Activated naive CD8-positive, alpha-beta T cell treated with anti-CD3 and anti-CD28 coated beads for 36 hours (primary cell): ENCODE results near the gene RINL. TPM values are rescaled to one million over a fixed set of nuclear protein-coding genes. Genes with fewer than 3 reads are reported as not detected.

Source experiments
- DNase-seq: peaks from one replicate; pipeline ENCODE4 v3.0.0; 2021
- H3K27ac Mint-ChIP-seq: one replicate; pipeline ENCODE4 v1.8.0; 2022; ENCODE audit warnings: mild to moderate bottlenecking, moderate library complexity, mixed read lengths
- H3K27me3 Mint-ChIP-seq: one replicate; pipeline ENCODE4 v1.8.0; 2022; ENCODE audit warnings: mild to moderate bottlenecking, mixed read lengths
- H3K36me3 Mint-ChIP-seq: one replicate; pipeline ENCODE4 v1.8.0; 2021; ENCODE audit warnings: mild to moderate bottlenecking, mixed read lengths
- H3K4me1 Mint-ChIP-seq: one replicate; pipeline ENCODE4 v1.8.0; 2021; ENCODE audit warnings: mixed read lengths
- H3K4me3 Mint-ChIP-seq: one replicate; pipeline ENCODE4 v1.8.0; 2022; ENCODE audit warnings: mild to moderate bottlenecking, moderate library complexity, mixed read lengths
- H3K9me3 Mint-ChIP-seq: one replicate; pipeline ENCODE4 v1.8.0; 2022; ENCODE audit warnings: mixed read lengths
- total RNA-seq, 2 experiments: library from RNA; stranded (reverse); gene quantifications; one replicate each; pipeline ENCODE4 v1.2.3, GENCODE V29; 2021

RINL gene
- total RNA-seq, 2 experiments from 2014 or later: 74.0 to 75.0 TPM

- Mint-ChIP-seq H3K27me3 (peaks cover 5% of the 10 kb centered on the region), H3K4me1 (peaks cover 45% of the 10 kb centered on the region), H3K9me3 (peaks cover 5% of the 10 kb centered on the region), H3K4me3 (peak overlapping the region; percentile 93), H3K36me3 (peaks cover 37% of the 10 kb centered on the region), H3K27ac (peak overlapping the region; percentile 100)
- DNase-seq: peak; percentile 95
Measured at GRCh38 chr19:38851622-38852230, 26.3 kb downstream of the RINL start.

GRCh38 chr19:38850976-38851621 is 27.0 kb downstream of the RINL start:
- H3K9me3 Mint-ChIP-seq: no peaks in the 10 kb centered on the region

GRCh38 chr19:38850436-38850975 is 27.6 kb downstream of the RINL start:
- peak; percentile 33 for DNase-seq
- H3K36me3 Mint-ChIP-seq: peaks cover 42% of the 10 kb centered on the region
- H3K9me3 Mint-ChIP-seq: no peaks in the 10 kb centered on the region
- H3K4me1 Mint-ChIP-seq: peaks cover 50% of the 10 kb centered on the region
- peak overlapping the region; percentile 93 for H3K4me3 Mint-ChIP-seq
- H3K27me3 Mint-ChIP-seq: peaks cover 5% of the 10 kb centered on the region
- peak overlapping the region; percentile 100 for H3K27ac Mint-ChIP-seq

More at GRCh38 chr19:38850976-38851621, 27.0 kb downstream of the RINL start:
- H3K4me1 Mint-ChIP-seq: peaks cover 44% of the 10 kb centered on the region
- peaks cover 5% of the 10 kb centered on the region for H3K27me3 Mint-ChIP-seq
- peaks cover 36% of the 10 kb centered on the region for H3K36me3 Mint-ChIP-seq
- peak overlapping the region; percentile 100 for H3K27ac Mint-ChIP-seq
- DNase-seq: peak; percentile 58
- peak overlapping the region; percentile 93 for H3K4me3 Mint-ChIP-seq

- peaks cover 5% of the 10 kb centered on the region for H3K27me3 Mint-ChIP-seq
- peak within 1 kb of the TSS; percentile 100 for H3K27ac Mint-ChIP-seq
- peaks cover 54% of the 10 kb centered on the region for H3K4me1 Mint-ChIP-seq
- peaks cover 45% of the 10 kb centered on the region for H3K36me3 Mint-ChIP-seq
- peak within 1 kb of the TSS; percentile 93 for H3K4me3 Mint-ChIP-seq
- no peaks in the 10 kb centered on the region for H3K9me3 Mint-ChIP-seq
- peak; percentile 99 for DNase-seq
Measured at GRCh38 chr19:38849860-38850435, 28.1 kb downstream of the RINL start, which contains the start of gene HNRNPL. HNRNPL (minus strand) TSS chr19:38849986; CDS start chr19:38849966, 20 bp downstream.

GRCh38 chr19:38849147-38849859 is 28.8 kb downstream of the RINL start:
- H3K4me3 Mint-ChIP-seq: peak overlapping the region; percentile 93
- H3K36me3 Mint-ChIP-seq: peaks cover 48% of the 10 kb centered on the region
- H3K27me3 Mint-ChIP-seq: peaks cover 5% of the 10 kb centered on the region

GRCh38 chr19:38848299-38849146 is 29.6 kb downstream of the RINL start:
- peaks cover 56% of the 10 kb centered on the region for H3K36me3 Mint-ChIP-seq

More at GRCh38 chr19:38849147-38849859, 28.8 kb downstream of the RINL start:
- DNase-seq: peak; percentile 99
- Mint-ChIP-seq H3K27ac (peak overlapping the region; percentile 100), H3K9me3 (no peaks in the 10 kb centered on the region), H3K4me1 (peaks cover 61% of the 10 kb centered on the region)

GRCh38 chr19:38846097-38846496 is 32.0 kb downstream of the RINL start:
- Mint-ChIP-seq H3K9me3 (no peaks in the 10 kb centered on the region), H3K4me3 (peak overlapping the region; percentile 47), H3K4me1 (peaks cover 75% of the 10 kb centered on the region), H3K27me3 (peaks cover 5% of the 10 kb centered on the region), H3K36me3 (peaks cover 74% of the 10 kb centered on the region), H3K27ac (peak overlapping the region; percentile 91)
- DNase-seq: no peak

More at GRCh38 chr19:38848299-38849146, 29.6 kb downstream of the RINL start:
- Mint-ChIP-seq H3K9me3 (no peaks in the 10 kb centered on the region), H3K4me1 (peaks cover 65% of the 10 kb centered on the region), H3K27me3 (peaks cover 5% of the 10 kb centered on the region), H3K4me3 (peak overlapping the region; percentile 93), H3K27ac (peak overlapping the region; percentile 100)
- no peak for DNase-seq

- peaks cover 5% of the 10 kb centered on the region for H3K27me3 Mint-ChIP-seq
Measured at GRCh38 chr19:38845374-38846024, 32.6 kb downstream of the RINL start.

GRCh38 chr19:38844093-38844686 is 33.9 kb downstream of the RINL start:
- Mint-ChIP-seq H3K27ac (peak overlapping the region; percentile 91), H3K9me3 (no peaks in the 10 kb centered on the region), H3K4me3 (peak overlapping the region; percentile 38), H3K36me3 (peaks cover 88% of the 10 kb centered on the region), H3K27me3 (peaks cover 4% of the 10 kb centered on the region), H3K4me1 (peaks cover 87% of the 10 kb centered on the region)
- no peak for DNase-seq

More at GRCh38 chr19:38845374-38846024, 32.6 kb downstream of the RINL start:
- peak overlapping the region; percentile 43 for H3K4me3 Mint-ChIP-seq
- H3K4me1 Mint-ChIP-seq: peaks cover 77% of the 10 kb centered on the region
- no peaks in the 10 kb centered on the region for H3K9me3 Mint-ChIP-seq
- H3K27ac Mint-ChIP-seq: peak overlapping the region; percentile 91
- no peak for DNase-seq
- H3K36me3 Mint-ChIP-seq: peaks cover 78% of the 10 kb centered on the region

GRCh38 chr19:38843175-38843758 is 34.8 kb downstream of the RINL start:
- Mint-ChIP-seq H3K4me1 (peaks cover 91% of the 10 kb centered on the region), H3K9me3 (no peaks in the 10 kb centered on the region), H3K36me3 (peaks cover 88% of the 10 kb centered on the region), H3K4me3 (peak overlapping the region; percentile 78), H3K27ac (peak overlapping the region; percentile 91), H3K27me3 (no peaks in the 10 kb centered on the region)
- DNase-seq: no peak

- H3K36me3 Mint-ChIP-seq: peaks cover 82% of the 10 kb centered on the region
- H3K4me1 Mint-ChIP-seq: peaks cover 84% of the 10 kb centered on the region
- H3K27me3 Mint-ChIP-seq: no peaks in the 10 kb centered on the region
- peak overlapping the region; percentile 91 for H3K27ac Mint-ChIP-seq
- H3K9me3 Mint-ChIP-seq: no peaks in the 10 kb centered on the region
- peak overlapping the region; percentile 78 for H3K4me3 Mint-ChIP-seq
- peak; percentile 70 for DNase-seq
Measured at GRCh38 chr19:38842439-38843174, 35.5 kb downstream of the RINL start.

GRCh38 chr19:38841787-38842438 is 36.2 kb downstream of the RINL start:
- peaks cover 79% of the 10 kb centered on the region for H3K36me3 Mint-ChIP-seq
- H3K9me3 Mint-ChIP-seq: no peaks in the 10 kb centered on the region
- H3K4me1 Mint-ChIP-seq: peaks cover 79% of the 10 kb centered on the region
- H3K27ac Mint-ChIP-seq: peak overlapping the region; percentile 91
- H3K27me3 Mint-ChIP-seq: no peaks in the 10 kb centered on the region
- DNase-seq: peak; percentile 39
- peak overlapping the region; percentile 78 for H3K4me3 Mint-ChIP-seq
